Sigmoid colon (tissue), 4 donors: ENCODE data around the gene OR5K4.

Experiments
- CTCF ChIP-seq, 4 experiments: fragments of 450-650 bp in 3 of 4; fragments of 200-600 bp in 1 of 4; IDR thresholded peaks; one replicate each; pipeline ENCODE4 v1.5.1; 2016 to 2019; ENCODE audit warnings: antibody characterized with exemption in 4 of 4, mild to moderate bottlenecking in 3 of 4, moderate library complexity in 2 of 4
- EP300 ChIP-seq, 4 donors: sonication (generic); formaldehyde crosslinking; IDR thresholded peaks; one replicate each; pipeline ENCODE4 v1.6.1; 2017; ENCODE audit warnings: antibody characterized with exemption in 4 of 4
- POLR2A ChIP-seq, 2 donors: fragments of 450-650 bp; IDR thresholded peaks; one replicate each; pipeline ENCODE4 v1.6.1; 2016; ENCODE audit warnings: antibody characterized with exemption in 2 of 2, mild to moderate bottlenecking in 2 of 2, moderate library complexity in 2 of 2
- POLR2AphosphoS5 ChIP-seq, 4 donors: sonication (generic); formaldehyde crosslinking; IDR thresholded peaks; one replicate each; pipeline ENCODE4 v1.6.1; 2017; ENCODE audit warnings: antibody characterized with exemption in 4 of 4

- TF ChIP-seq POLR2AphosphoS5 (IDR thresholded peaks at IDR 0.05) (no peak), CTCF (IDR thresholded peaks at IDR 0.05) (no peak), POLR2A (IDR thresholded peaks at IDR 0.05) (no peak), EP300 (IDR thresholded peaks at IDR 0.05) (no peak)
Measured at GRCh38 chr3:98339031-98339430, 14.6 kb upstream of the OR5K4 start.
